Endothelial cell of umbilical vein (primary cell): ENCODE measurements around the gene DIAPH1. TPM values are rescaled to one million over a fixed set of nuclear protein-coding genes. Genes with fewer than 3 reads are reported as not detected.

Experiments used
- BruUV-seq: library from RNA; stranded (reverse); fragments of 400-500 nt; replicated peaks from 2 replicates; lab custom pipeline; 2021; lab: Mats Ljungman, UMichigan
- CTCF ChIA-PET: fragments of 300-600, 350-600 bp; sonication (Branson Sonifier 250); formaldehyde crosslinking; loops from one replicate; lab custom pipeline; 2021; ENCODE audit warnings: antibody characterized with exemption, inconsistent platforms; lab: Charles Lee
- POLR2A ChIA-PET: fragments of 300-600, 350-600 bp; sonication (Branson Sonifier 250); formaldehyde crosslinking; loops from one replicate; lab custom pipeline; 2021; ENCODE audit warnings: antibody characterized with exemption, inconsistent platforms; lab: Charles Lee
- DNase-seq: peaks from one replicate; pipeline ENCODE4 v3.0.0-alpha.2; 2011; ENCODE audit warnings: low read depth, low spot score
- FAIRE-seq: peaks from 2 replicates; lab custom pipeline; 2011; peaks lifted over from hg19 to GRCh38; lab: Jason Lieb, UNC
- H2AFZ ChIP-seq: 2 replicates; pipeline ENCODE4 v1.6.0; 2012; ENCODE audit warnings: low read depth, low read length, control low read depth, inconsistent platforms
- H3K27ac ChIP-seq: 2 replicates; pipeline ENCODE4 v1.5.1; 2011; ENCODE audit warnings: low read depth, mild to moderate bottlenecking, control low read depth, low read length, moderate library complexity; ENCODE audit not compliant: insufficient read depth
- H3K27me3 ChIP-seq, 2 experiments: 2 replicates each; pipeline versions ENCODE4 v1.6.0 to v1.6.1; 2011; ENCODE audit warnings: low read length in 2 of 2, mixed read lengths in 1 of 2; ENCODE audit not compliant: control insufficient read depth in 2 of 2, insufficient read depth in 2 of 2
- H3K36me3 ChIP-seq, 2 experiments: 2 replicates in 1 of 2; 3 replicates in 1 of 2; pipeline ENCODE4 v1.5.1; 2011; ENCODE audit warnings: low read length in 2 of 2, mild to moderate bottlenecking in 1 of 2, moderate library complexity in 1 of 2; ENCODE audit not compliant: control insufficient read depth in 2 of 2, insufficient read depth in 2 of 2; ENCODE audit errors: extremely low read depth in 1 of 2
- H3K4me1 ChIP-seq: 3 replicates; pipeline ENCODE4 v1.5.1; 2011; ENCODE audit warnings: mild to moderate bottlenecking, low read length; ENCODE audit not compliant: control insufficient read depth, insufficient read depth; ENCODE audit errors: extremely low read depth
- H3K4me2 ChIP-seq: 2 replicates; pipeline ENCODE4 v1.6.1; 2011; ENCODE audit warnings: low read length, control low read depth, mixed read lengths; ENCODE audit not compliant: insufficient read depth
- H3K4me3 ChIP-seq, 3 experiments: fragments of 200-600 bp in 1 of 3; sonication (generic), shearing (Covaris generic) in 1 of 3; replicated peaks in 1 of 3; 2 replicates each; pipeline ENCODE4 v1.5.1; 2011 to 2016; ENCODE audit warnings: control low read depth in 3 of 3, low read length in 3 of 3, mild to moderate bottlenecking in 2 of 3, inconsistent platforms in 1 of 3, low read depth in 1 of 3, moderate library complexity in 1 of 3; ENCODE audit not compliant: insufficient read depth in 1 of 3
- H3K79me2 ChIP-seq: 2 replicates; pipeline ENCODE4 v1.6.0; 2012; ENCODE audit warnings: low read length, inconsistent platforms; ENCODE audit not compliant: control insufficient read depth, insufficient read depth
- H3K9ac ChIP-seq: replicated peaks from 2 replicates; pipeline ENCODE3; 2011; ENCODE audit warnings: low read length, control low read depth; ENCODE audit not compliant: insufficient read depth; ENCODE audit errors: extremely low read depth
- H3K9me1 ChIP-seq: replicated peaks from 3 replicates; pipeline ENCODE4 v1.6.0; 2011; ENCODE audit warnings: mild to moderate bottlenecking, low read length; ENCODE audit not compliant: control insufficient read depth, insufficient read depth; ENCODE audit errors: extremely low read depth
- H3K9me3 ChIP-seq: replicated peaks from 2 replicates; pipeline ENCODE4 v1.5.1; 2012; ENCODE audit warnings: low read length, inconsistent platforms; ENCODE audit not compliant: control insufficient read depth, insufficient read depth
- H4K20me1 ChIP-seq: replicated peaks from 2 replicates; pipeline ENCODE3; 2011; ENCODE audit warnings: mild to moderate bottlenecking, low read length; ENCODE audit not compliant: control insufficient read depth, insufficient read depth; ENCODE audit errors: extremely low read depth
- GATA2 ChIP-seq: IDR thresholded peaks from 2 replicates; pipeline ENCODE4 v1.7.0; 2011; ENCODE audit warnings: low read depth, mild to moderate bottlenecking, moderate library complexity, mixed read lengths, low read length; ENCODE audit not compliant: insufficient read length, insufficient read depth
- JUN ChIP-seq: IDR thresholded peaks from 2 replicates; pipeline ENCODE4 v1.6.1; 2011; ENCODE audit warnings: borderline replicate concordance, low read depth; ENCODE audit not compliant: insufficient read length, insufficient read depth
- MYC ChIP-seq: IDR thresholded peaks from one replicate; pipeline ENCODE4 v1.6.1; 2011; ENCODE audit warnings: mild to moderate bottlenecking, low read depth, low read length
- POLR2A ChIP-seq: IDR thresholded peaks from 2 replicates; pipeline ENCODE4 v1.6.1; 2012; ENCODE audit warnings: low read depth, mild to moderate bottlenecking, control low read depth, low read length
- POLR2AphosphoS5 ChIP-seq: IDR thresholded peaks from 2 replicates; pipeline ENCODE4 v1.6.1; 2012; ENCODE audit warnings: low read depth, mild to moderate bottlenecking, control low read depth, low read length, moderate library complexity; ENCODE audit not compliant: insufficient read depth
- dilution Hi-C: fragments of 300-500 bp; cut with MboI; formaldehyde crosslinking; loops from one replicate; pipeline ENCODE4 v1.15.0; 2019; ENCODE audit warnings: low sequenced_read_pairs; ENCODE audit not compliant: extremely low pct_ligation_motif_present
- intact Hi-C: fragments of 100-400 bp; cut with micrococcal nuclease; formaldehyde crosslinking; loops from one replicate; pipeline ENCODE4 v1.10.0; 2022
- polyA plus RNA-seq, 4 experiments: library from polyadenylated mRNA; depleted of rRNA in 3 of 4; stranded (reverse) in 3 of 4; unstranded in 1 of 4; fragments of >200 nt; gene quantifications; 2 replicates each; pipeline versions ENCODE4 v1.2.1 to v1.2.3, GENCODE V29; 2011 to 2012; ENCODE audit warnings: missing spikeins in 1 of 4
- total RNA-seq: library from RNA; stranded (reverse); gene quantifications from 2 replicates; pipeline ENCODE4 v1.2.3, GENCODE V29; 2021
- TF ChIP-seq, protein P1 (sequence below), 2 donors: IDR thresholded peaks; 1 replicate in 1 of 2; 2 replicates in 1 of 2; pipeline ENCODE4 v1.5.1; 2011; ENCODE audit warnings: low read length in 2 of 2, mild to moderate bottlenecking in 2 of 2, moderate library complexity in 2 of 2, control low read depth in 1 of 2, inconsistent platforms in 1 of 2, low read depth in 1 of 2; ENCODE audit not compliant: insufficient read depth in 1 of 2; ENCODE audit errors: extremely low read depth in 1 of 2
- TF ChIP-seq, protein P2 (sequence below): IDR thresholded peaks from 2 replicates; pipeline ENCODE4 v1.6.1; 2011; ENCODE audit not compliant: insufficient read depth, insufficient read length

Gene DIAPH1
- total and polyA plus RNA-seq, 2 donors (not counting 3 experiments of a cell fraction or from before 2014, with no cell fraction given): 68.6 to 105 TPM

DNA sequence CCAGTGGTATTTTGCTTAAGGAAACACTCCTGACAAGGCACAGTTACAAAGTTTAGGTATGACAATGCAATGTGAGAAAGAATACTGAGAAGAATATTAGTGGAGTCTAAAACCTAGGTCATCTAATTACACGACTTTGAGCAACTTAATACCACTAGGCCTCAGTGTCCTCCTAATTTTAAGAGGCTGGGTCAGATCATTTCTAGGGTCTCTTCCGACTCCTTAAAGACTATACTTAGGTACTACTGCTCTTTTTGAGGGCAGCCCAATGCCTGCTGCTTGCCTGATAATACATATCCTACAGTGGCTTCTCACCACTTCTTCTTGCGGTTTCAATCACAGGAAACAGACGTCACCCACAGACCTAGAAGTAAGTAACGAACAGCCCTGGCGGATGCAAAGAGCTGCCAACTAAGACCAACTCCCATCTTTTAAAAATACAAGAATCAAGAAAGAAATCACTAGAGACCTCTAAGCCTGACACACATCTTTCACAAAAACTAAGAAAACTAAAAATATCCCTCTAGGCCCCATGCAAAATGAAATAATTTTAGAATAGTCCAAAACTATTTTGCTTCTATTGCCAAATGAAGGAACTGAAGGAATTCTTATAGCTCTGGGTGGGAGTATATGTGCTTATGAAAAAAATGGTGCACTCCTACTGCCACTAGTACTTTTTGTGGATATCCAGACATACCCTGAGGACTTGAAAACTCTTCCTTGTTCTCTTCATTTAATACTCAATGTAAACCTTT, 13.1 kb downstream of the DIAPH1 start:
- intact Hi-C loops: loop anchor here (1.0 kb wide), 2 partner anchors 12 to 14 kb away; no protein-coding TSS in a partner anchor
- H3K9ac ChIP-seq: peak overlapping the region; percentile 42
- DNase-seq (peak; percentile 88), FAIRE-seq (peak; percentile 94)
- TF ChIP-seq JUN: peak; percentile 16
- peak; percentile 47 for TF ChIP-seq GATA2
- peak; percentile 76 for TF ChIP-seq POLR2AphosphoS5
- no peak for TF ChIP-seq POLR2A
- no peaks in the 10 kb centered on the region for H3K27me3 ChIP-seq
- BruUV-seq: TSS peak; percentile 30
- H3K9me1 ChIP-seq: no peaks in the 10 kb centered on the region
- peaks cover 53% of the 10 kb centered on the region for H3K79me2 ChIP-seq
- H3K4me2 ChIP-seq: peak overlapping the region; percentile 70
- H3K9me3 ChIP-seq: no peaks in the 10 kb centered on the region
- dilution Hi-C loops: no loop called here
- ChIA-PET POLR2A (interaction anchor here (0.8 kb wide), 1 partner anchor 14 kb away, joined by 4 read pairs; no protein-coding TSS in a partner anchor), CTCF (interaction anchor here (0.8 to 9.0 kb wide), 8 partner anchors 9 to 41 kb away, joined by 3 to 114 read pairs (median 5); partner anchors contain the start of gene DIAPH1)
- H3K36me3 ChIP-seq: no peaks in the 10 kb centered on the region
- H3K27ac ChIP-seq: peak overlapping the region; percentile 78
- H3K4me3 ChIP-seq: no peak overlapping the region
- H4K20me1 ChIP-seq: no peaks in the 10 kb centered on the region
- H3K4me1 ChIP-seq: peaks cover 28% of the 10 kb centered on the region
- H2AFZ ChIP-seq: no peak overlapping the region

DNA sequence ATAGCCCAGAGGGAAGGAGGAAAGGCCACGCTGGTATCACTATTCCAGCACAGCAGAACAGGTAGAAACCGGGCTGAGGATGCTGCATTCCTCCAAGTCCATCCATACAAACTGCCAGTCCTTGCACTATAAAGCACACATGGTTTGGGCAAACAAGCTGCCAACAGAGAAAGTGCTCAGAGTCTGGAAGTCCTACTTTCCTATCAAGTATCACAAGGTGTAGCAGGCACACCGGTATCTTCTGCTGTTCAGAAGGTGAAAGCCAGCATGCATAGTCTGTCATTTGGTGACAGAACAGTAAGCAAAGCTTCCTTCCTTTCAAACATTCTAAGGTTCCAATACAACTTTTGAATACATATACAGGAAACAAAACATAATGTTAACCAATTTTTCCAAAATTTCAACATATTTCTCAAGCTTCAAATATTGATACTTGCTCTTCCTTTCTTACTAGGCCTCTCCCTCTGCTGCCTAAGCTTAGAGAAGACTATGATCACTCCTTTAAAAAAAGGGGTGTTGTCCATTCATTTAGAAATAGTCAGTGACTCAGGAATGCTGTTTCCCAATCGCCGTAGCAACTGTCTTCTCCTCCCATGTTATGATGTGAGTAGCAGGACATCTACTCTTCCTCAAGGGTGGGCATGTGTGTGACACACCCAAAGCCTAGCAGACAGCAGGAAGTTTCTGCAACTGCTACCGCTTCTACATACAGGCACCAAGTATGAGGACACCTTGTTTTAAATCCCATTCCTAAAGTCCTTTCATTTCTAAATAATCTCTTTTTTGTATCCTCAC, 14.7 kb downstream of the DIAPH1 start:
- peaks cover 28% of the 10 kb centered on the region for H3K4me1 ChIP-seq
- no peak overlapping the region for H3K9ac ChIP-seq
- peak overlapping the region; percentile 70 for H3K4me2 ChIP-seq
- POLR2A ChIA-PET: interaction anchor here (0.7 to 0.9 kb wide), 2 partner anchors 12 to 31 kb away, joined by 3 read pairs; no protein-coding TSS in a partner anchor
- H3K27me3 ChIP-seq: no peaks in the 10 kb centered on the region
- H3K79me2 ChIP-seq: peaks cover 49% of the 10 kb centered on the region
- BruUV-seq: no TSS peak
- intact Hi-C loops: no loop called here
- peak overlapping the region; percentile 29 for H3K27ac ChIP-seq
- TF ChIP-seq GATA2 (no peak), POLR2A (no peak), JUN (no peak), MYC (no peak), POLR2AphosphoS5 (no peak)
- TF ChIP-seq, protein P1, sequence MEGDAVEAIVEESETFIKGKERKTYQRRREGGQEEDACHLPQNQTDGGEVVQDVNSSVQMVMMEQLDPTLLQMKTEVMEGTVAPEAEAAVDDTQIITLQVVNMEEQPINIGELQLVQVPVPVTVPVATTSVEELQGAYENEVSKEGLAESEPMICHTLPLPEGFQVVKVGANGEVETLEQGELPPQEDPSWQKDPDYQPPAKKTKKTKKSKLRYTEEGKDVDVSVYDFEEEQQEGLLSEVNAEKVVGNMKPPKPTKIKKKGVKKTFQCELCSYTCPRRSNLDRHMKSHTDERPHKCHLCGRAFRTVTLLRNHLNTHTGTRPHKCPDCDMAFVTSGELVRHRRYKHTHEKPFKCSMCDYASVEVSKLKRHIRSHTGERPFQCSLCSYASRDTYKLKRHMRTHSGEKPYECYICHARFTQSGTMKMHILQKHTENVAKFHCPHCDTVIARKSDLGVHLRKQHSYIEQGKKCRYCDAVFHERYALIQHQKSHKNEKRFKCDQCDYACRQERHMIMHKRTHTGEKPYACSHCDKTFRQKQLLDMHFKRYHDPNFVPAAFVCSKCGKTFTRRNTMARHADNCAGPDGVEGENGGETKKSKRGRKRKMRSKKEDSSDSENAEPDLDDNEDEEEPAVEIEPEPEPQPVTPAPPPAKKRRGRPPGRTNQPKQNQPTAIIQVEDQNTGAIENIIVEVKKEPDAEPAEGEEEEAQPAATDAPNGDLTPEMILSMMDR (IDR thresholded peaks at IDR 0.05; ENCODE audit: extremely low read depth in 1 of 2, insufficient read depth in 1 of 2, low read depth in 1 of 2, low read length in 2 of 2): no peak
- TF ChIP-seq, protein P2, sequence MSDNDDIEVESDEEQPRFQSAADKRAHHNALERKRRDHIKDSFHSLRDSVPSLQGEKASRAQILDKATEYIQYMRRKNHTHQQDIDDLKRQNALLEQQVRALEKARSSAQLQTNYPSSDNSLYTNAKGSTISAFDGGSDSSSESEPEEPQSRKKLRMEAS: no peak
- peak; percentile 40 for FAIRE-seq
- dilution Hi-C loops: no loop called here
- no peaks in the 10 kb centered on the region for H3K9me3 ChIP-seq
- H2AFZ ChIP-seq: no peak overlapping the region
- H3K4me3 ChIP-seq: no peak overlapping the region
- H3K36me3 ChIP-seq: no peaks in the 10 kb centered on the region
- H3K9me1 ChIP-seq: no peaks in the 10 kb centered on the region
- peak; percentile 45 for DNase-seq
- no peaks in the 10 kb centered on the region for H4K20me1 ChIP-seq
- CTCF ChIA-PET: interaction anchor here (0.9 to 9.0 kb wide), 6 partner anchors 11 to 129 kb away, joined by 3 to 114 read pairs (median 3); partner anchors contain the start of gene DIAPH1
